HL-60 (cell line): ENCODE measurements around the gene DFFA.

Source experiments
- GABPA ChIP-seq: IDR thresholded peaks from 2 replicates; pipeline ENCODE4 v1.6.1; 2012; ENCODE audit warnings: low read depth
- POLR2AphosphoS5 ChIP-seq: IDR thresholded peaks from 2 replicates; pipeline ENCODE4 v1.6.1; 2012; ENCODE audit warnings: low read depth
- TF ChIP-seq, protein P1 (sequence below): IDR thresholded peaks from one replicate; pipeline ENCODE4 v1.5.1; 2011; ENCODE audit warnings: low read length, control low read depth, inconsistent platforms; ENCODE audit not compliant: insufficient read depth
- TF ChIP-seq, protein P2 (sequence below): IDR thresholded peaks from 2 replicates; pipeline ENCODE4 v1.6.1; 2012; ENCODE audit warnings: low read depth; ENCODE audit not compliant: insufficient replicate concordance

DNA sequence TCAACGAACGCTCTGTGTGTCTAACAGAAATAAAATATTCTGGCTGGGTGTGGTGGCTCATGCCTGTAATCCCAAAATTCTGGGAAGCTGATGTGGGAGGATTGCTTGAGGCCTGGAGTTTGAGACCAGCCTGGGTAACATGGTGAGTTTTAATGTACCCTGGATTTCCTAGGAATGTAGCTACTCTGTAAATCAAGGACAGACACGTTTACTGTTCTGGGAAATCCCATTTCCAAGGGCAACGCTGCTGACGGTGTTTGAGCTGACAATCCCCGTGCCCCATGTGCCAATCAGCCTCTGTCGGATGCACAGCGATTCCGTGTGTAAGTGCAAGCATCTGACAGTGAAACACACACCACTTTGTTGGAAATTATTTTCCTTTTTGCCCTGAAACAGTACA lies 14.5 kb downstream of the DFFA start:
- TF ChIP-seq, protein P1, sequence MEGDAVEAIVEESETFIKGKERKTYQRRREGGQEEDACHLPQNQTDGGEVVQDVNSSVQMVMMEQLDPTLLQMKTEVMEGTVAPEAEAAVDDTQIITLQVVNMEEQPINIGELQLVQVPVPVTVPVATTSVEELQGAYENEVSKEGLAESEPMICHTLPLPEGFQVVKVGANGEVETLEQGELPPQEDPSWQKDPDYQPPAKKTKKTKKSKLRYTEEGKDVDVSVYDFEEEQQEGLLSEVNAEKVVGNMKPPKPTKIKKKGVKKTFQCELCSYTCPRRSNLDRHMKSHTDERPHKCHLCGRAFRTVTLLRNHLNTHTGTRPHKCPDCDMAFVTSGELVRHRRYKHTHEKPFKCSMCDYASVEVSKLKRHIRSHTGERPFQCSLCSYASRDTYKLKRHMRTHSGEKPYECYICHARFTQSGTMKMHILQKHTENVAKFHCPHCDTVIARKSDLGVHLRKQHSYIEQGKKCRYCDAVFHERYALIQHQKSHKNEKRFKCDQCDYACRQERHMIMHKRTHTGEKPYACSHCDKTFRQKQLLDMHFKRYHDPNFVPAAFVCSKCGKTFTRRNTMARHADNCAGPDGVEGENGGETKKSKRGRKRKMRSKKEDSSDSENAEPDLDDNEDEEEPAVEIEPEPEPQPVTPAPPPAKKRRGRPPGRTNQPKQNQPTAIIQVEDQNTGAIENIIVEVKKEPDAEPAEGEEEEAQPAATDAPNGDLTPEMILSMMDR = no peak
- TF ChIP-seq, protein P2, sequence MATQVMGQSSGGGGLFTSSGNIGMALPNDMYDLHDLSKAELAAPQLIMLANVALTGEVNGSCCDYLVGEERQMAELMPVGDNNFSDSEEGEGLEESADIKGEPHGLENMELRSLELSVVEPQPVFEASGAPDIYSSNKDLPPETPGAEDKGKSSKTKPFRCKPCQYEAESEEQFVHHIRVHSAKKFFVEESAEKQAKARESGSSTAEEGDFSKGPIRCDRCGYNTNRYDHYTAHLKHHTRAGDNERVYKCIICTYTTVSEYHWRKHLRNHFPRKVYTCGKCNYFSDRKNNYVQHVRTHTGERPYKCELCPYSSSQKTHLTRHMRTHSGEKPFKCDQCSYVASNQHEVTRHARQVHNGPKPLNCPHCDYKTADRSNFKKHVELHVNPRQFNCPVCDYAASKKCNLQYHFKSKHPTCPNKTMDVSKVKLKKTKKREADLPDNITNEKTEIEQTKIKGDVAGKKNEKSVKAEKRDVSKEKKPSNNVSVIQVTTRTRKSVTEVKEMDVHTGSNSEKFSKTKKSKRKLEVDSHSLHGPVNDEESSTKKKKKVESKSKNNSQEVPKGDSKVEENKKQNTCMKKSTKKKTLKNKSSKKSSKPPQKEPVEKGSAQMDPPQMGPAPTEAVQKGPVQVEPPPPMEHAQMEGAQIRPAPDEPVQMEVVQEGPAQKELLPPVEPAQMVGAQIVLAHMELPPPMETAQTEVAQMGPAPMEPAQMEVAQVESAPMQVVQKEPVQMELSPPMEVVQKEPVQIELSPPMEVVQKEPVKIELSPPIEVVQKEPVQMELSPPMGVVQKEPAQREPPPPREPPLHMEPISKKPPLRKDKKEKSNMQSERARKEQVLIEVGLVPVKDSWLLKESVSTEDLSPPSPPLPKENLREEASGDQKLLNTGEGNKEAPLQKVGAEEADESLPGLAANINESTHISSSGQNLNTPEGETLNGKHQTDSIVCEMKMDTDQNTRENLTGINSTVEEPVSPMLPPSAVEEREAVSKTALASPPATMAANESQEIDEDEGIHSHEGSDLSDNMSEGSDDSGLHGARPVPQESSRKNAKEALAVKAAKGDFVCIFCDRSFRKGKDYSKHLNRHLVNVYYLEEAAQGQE = no peak
- no peak for TF ChIP-seq POLR2AphosphoS5
- TF ChIP-seq GABPA = no peak
